Superior temporal gyrus (tissue), 1 donor: ENCODE measurements around the gene FAM20C.
"Not testable (repeated sequence)": the region's sequence is repeated elsewhere in the genome, so short reads cannot be mapped to it uniquely, and the experiment has no call there.

ENCODE experiments used
- DNase-seq: peaks from one replicate; pipeline ENCODE4 v3.0.0-alpha.2; 2016; ENCODE audit errors: extremely low spot score

Gene FAM20C

DNA sequence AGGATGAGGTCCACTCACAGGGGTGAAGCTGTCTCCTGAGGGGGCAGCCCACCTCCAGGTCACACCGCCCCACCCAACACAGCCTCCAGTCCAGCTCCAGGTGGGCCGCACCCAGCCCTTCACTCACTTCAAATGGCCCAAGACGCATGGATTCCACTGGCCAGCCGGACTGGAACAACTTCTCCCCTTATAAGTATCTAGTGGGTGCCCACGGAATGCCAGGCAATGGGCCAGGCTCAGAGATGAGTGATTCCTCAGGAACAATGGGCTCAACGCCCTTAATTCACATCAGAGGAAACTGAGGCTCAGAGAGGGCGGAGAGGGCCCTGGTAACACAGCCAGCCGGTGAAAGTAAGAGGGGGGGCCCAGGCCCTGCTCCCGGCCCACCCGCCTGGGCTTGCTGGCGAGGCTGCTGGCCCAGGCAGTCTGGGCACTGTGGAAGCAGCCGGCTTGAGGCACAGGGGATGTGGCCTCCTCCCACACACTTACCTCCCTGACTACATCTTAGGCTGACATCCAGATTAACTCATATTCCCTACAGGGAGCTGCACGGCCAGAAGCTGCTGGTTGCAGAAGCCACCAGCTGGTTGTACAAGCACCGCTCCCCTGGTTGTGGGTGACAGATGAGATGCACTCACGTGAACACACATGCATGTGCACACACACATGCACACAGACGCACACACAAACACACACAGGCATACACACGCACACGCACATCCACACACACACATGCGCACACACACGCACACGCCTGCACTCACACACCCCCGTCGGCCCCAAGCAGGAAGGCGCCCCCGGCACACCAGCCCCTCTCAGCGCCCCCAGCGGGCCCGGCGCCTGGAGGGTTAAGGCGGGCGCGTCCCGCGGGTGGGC lies 1.0 kb upstream of the FAM20C start:
- peak; percentile 40 for DNase-seq

DNA sequence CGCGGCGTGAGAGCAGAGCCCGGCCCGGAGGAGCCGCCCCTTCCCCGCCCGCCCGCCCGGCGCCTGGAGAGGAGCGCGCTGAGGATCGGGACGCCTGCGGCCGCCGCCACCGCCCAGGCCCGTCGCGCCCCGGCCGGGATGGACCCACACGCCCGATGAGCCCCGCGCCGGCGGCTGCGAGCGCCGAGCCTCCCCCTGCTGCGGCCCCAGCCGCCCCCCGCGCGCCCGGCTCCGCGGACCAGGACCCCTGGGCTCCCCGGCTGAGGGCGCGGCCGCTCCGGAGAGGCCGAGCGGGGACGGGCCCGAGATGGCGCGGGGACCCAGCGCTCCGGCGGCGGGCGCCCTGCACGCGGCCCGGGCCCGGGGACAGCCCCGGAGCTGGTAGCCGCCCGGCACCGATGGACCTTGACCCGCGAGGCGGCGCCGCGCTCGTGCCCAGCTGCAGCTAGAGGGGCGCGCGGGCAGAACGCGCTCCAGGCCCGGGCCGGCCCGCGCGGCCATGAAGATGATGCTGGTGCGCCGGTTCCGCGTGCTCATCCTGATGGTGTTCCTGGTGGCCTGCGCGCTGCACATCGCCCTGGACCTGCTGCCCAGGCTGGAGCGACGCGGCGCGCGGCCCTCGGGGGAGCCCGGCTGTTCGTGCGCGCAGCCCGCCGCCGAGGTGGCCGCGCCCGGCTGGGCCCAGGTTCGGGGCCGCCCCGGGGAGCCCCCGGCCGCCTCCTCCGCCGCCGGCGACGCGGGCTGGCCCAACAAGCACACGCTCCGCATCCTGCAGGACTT lies 520 bp downstream of the FAM20C start:
- no peak for DNase-seq

DNA sequence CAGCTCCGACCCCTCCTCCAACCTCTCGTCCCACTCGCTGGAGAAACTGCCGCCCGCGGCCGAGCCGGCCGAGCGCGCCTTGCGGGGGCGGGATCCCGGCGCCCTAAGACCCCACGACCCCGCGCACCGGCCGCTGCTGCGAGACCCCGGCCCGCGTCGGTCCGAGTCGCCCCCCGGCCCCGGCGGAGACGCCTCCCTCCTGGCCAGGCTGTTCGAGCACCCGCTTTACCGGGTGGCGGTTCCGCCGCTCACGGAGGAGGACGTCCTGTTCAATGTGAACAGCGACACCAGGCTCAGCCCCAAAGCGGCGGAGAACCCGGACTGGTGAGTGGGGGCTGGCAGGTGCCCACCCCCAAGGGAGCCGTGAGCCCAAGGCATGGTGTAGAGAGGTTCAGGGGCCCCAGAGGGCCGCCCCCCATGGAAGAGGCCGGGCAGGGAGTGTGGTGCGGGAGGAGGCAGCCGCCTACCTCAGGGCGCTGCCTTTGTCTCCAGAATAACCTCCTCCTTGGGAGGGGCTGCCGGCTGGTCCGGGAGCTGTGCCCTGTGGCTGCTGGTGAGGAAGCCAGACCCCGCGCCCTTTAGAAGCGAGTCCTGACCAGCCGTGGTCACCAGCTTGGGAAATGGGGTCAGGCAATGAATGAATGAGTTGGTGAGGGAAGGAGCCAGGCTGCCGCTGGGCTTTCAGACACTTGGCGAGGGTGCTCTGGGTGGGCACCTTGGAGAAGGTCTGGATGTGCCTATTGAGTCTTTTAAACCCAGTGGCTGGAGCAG lies 1.3 kb downstream of the FAM20C start:
- DNase-seq = no peak

DNA sequence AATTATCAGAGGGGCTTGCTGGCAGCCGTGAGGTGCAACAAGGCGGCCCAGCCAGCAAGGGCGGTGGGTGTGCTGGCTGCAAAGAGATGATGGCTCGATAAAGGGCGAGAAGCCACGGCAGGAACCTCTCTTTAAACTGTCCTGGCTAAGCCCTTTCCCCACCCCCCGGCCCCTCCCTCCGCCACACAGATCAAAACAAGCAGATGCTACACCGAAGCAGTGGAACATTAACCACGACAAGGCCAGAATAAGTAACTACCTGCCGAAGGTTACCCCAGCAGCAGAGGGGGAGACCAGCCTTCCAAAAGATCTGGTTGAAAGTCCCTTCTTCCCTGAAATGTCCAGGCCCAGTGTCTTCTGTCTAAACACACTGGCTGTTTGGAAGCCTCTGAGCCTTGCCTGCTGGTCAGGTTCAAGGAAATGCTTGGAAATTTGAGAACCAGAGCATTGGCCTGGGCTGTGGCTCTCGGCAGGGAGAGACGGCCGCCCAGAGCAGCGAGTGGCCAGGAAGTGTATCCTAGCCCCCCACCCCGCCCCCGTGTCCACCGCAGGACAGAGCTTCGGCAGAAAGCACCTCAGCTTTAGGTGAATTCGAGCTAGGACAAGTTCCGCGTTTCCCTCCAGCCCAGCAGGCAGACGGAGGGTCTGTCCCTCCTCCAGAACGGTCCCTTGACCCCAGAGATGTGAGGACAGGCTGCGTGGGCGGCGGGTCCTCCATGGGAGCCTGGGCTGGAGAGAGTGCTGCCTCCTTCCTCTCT lies 2.1 kb downstream of the FAM20C start:
- no peak for DNase-seq

DNA sequence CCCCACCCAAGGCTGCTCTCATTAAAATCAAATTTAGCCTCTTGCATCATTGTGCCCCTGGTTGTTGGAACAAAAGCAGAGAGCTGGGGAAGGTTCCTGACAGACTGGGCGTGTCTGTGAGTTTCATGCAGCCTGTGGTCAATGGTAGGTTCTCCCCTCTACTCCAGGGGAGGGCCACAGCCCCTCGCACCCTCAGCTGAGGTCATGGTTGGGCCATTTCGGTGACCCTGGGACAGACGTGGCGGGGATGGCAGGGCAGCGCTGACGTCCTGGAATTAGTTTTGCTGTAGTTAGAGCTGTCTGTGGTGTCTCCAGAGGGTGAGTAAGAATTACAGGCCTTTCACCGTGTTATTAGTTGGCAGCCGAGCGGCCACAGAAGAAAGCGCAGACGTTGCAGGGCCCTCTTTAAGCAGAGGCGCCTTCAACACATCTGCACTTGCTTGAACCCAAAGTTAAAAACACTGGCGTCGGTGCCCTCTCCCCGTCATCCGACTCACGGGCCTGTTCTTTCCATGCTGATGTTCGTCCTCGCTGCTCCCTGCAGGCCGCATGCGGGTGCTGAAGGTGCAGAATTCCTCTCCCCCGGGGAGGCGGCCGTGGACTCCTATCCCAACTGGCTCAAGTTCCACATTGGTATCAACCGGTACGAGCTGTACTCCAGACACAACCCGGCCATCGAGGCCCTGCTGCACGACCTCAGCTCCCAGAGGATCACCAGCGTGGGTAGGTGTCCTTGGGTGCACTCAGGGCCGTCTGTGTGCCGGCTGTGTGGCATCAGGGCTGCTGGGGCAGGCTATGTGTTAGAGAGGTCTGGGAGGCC lies 2.8 kb downstream of the FAM20C start:
- DNase-seq = no peak

DNA sequence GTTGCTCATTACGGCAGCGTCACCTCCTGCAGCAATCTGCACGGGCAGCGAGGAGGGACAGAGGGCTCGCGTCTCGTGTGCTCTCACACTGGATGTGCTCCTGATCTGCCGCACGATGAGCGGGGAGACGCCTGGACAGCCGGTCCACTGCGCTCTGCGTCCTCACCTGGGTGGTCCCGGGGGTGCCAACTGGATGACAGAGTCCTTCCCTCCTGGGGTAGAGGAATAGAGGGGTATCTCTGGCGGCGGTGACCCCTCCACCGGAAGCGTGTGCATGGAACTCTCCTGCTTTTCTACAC lies 3.4 kb downstream of the FAM20C start:
- no peak for DNase-seq

DNA sequence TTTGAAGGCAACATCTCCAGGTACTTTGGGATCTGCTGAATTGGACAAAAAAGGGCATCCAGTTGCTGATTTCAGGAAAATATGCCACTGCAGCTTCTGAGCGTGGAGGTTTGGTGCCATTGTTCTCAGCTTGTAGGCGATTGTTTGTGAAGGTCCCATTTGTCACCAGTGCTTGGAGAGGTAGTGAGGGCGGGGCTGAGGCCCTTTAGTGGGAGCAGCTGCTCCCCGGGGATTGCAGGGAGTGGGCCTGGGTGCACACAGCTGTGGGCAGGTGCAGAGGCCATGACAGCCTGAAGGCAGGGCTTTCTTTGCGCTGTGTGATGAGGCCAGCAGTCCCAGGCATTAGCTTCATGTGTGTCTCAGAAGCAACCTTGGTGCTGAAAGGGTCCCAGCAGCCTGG lies 3.9 kb downstream of the FAM20C start:
- DNase-seq = no peak

DNA sequence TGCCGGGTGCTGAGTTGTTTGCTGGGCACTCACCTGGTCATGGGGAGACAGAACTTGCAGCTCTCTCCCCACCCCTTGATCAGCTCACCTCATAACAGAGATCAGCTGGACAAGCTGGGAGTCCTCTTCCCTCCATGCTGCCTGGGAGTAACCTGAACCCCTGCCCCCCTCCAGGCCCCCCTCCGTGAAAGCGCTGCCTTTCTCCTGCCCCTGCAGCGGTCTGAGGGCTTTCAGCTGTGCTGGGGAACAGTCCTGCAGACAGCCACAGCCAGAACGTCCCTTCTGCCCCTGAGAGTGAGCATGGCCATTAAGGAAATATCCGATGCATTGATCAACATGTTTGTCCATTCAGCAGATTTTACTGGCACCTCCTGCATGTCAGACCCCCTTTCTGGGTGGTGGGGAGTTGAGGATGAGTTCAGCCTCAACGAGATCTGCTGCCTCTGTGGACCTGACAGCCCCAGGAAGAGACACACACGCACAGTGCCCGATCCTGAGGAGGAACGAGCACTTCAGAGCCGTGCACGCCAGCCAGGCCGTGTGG lies 4.5 kb downstream of the FAM20C start:
- no peak for DNase-seq

DNA sequence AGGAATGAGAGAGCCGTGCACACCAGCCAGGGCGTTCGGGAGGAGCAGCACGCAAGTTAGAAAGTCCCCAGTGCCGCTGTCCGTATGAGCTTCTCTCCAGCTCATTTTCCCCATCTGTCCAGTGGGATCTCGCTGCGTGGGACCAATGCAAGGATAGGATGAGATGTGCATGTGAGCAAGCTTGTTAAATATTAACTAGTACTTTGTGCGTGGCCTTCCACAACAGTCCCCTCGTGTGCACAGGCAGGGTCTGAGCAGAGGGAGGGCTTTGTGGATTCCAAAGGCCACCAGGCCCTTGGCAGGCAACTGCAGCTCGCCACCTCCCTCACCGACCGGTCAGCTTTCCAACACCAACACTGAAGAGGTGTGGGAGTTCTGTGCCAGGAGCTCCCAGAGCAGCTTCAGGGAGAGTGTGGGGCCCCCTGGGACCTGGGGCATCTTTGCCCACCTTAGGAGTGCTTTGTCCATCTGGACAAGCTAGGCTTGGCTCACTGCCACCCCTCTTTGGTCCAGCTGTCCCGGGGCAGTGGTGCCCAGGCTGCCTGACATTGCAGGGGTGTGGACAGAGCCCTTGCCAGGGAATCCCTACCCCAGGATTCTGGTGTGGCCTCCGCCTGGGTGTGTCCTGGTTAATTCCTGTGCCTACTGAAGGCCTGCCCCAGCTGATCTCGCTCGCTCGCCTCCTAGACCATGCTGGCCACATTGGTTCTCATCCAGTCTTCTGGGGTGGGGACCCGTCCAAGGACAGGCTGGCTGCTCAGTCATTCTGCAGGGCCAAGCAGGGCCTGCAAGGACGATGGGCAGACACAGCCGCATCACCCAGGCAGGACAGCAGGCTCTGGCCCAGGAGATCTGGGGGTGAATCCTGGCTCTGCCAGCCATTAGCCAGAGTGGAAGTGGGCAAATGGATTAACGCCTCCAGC lies 5.3 kb downstream of the FAM20C start:
- DNase-seq = no peak

DNA sequence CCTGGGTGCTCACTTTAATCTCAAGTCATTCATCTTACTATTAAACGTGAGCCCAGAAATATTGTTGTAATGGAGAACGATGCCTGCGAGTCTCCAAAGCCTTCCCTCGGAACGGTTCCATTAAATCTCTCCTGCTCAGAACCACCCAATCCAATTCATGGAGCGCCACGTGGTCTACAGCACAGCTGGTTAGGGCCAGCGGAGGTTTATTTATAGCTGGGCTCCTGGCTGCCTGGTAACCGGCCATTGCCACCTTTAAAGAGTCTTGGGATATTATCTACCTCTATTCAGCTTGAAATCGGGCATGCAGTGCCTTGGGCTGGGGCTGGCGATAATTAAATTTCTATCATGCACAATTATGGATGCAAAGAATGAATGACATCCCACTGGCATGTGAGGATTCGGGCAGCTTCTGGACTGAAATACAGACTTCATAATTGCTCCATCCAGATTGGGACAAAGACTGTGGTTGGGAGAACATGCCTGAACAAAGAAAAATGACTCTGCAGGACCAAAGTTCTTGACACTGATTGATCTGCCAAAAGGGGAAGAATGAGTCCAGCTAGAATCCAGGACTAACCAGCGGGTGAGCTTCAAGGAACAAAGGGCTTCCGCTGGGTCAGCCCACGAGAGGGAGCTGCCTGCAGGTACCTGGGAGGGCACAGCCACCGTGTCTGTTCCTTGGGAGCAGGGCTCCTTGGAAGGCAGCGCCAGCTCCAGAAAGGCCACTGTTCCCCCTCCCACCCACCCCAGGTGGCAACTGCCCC lies 7.3 kb downstream of the FAM20C start:
- DNase-seq = no peak

DNA sequence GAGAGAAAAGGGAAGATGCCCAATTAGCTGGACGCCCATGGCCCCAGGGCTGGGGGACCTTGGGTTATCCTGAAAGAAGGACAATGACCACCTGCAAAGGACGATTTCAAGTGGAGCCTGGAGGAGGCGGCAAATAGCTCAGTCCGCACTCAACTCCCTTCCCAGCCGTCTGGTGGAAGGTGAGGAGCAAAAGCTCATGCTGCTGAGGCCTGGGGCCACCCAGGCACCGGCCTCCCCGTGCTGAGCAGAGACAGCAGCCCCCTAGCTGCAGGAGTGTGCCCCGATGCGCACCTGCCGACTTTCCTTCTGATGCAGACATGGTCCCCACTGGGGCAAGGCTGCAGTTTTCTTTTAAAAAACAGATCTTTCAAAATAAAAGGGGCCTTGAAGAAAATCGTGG lies 7.9 kb downstream of the FAM20C start:
- DNase-seq = no peak

DNA sequence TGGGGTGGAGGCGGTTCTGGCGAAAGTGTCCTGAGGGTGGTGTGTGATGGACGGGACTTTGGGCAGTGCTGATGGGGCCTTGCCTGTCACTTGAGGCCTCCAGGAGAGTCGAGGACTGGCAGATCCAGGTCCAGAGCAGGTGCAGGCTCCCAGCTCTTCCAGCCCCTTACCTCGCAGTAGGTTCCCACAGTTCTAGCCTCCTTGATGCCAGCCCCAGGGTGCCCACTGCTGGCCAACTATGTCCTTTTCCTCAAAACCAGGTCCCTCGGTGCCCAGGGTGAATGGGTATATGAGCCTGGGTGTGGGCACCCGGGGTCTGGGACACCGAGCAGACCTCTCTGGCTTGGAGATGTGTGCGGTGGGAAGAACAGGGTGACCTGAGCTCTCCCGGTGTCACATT lies 8.3 kb downstream of the FAM20C start:
- no peak for DNase-seq

DNA sequence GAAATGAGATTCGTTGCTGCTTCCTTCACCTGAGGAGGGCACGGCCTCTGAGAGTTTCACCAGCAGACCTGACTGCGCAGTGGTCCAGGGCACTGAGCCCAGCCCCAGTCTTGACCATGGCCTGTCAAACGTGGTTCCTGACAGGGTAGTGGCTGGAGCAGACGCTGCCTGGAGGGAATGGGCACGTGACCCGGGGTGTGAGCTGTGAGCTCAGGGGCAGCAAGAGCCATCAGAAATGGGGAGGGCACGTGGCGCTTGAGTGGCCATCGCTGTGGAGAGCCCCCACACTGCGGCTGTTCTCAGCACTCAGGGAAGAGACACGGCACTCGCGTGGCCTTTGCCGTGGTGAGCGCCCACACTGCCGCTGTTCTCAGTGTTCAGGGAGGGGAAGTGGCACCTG lies 12.0 kb downstream of the FAM20C start:
- DNase-seq = no peak

DNA sequence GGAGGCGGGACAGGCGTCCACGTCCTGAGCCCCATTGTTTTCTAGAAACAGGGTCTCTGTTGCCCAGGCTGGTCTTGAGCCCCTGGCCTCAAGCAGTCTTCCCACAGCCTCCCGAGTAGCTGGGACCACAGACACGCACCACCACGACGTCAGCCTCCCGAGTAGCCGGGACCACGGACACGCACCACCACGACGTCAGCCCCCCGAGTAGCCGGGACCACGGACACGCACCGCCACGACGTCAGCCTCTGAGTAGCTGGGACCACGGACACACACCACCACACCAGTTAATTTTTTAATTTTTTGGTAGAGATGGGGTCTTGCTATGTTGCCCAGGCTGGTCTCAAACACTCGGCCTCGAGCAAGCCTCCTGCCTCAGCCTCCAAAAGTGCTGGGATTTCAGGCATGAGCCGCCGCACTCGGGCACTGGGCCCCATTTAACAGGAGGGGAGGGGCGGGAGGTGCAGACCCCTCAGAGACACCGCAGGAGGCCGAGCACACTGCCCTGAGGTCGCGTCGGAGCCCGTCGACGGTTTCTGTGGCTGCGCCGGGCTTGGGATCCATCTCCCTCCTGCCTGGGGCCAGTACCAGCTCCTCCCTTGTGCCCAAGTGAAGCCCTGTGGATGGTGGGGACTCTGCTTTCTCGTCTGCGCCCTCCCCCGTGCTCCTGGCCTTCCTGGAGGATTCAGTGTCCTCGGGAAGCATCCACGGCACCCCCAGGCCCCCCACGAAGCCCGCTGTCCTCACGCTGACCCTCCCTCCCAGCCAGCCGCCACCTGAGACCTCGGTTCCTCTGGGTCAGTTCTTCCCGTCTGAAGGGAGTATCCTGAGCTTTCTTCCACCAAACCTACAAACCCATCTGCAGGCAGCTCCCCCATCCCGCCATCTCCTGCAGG lies 13.0 kb downstream of the FAM20C start:
- DNase-seq = no peak

DNA sequence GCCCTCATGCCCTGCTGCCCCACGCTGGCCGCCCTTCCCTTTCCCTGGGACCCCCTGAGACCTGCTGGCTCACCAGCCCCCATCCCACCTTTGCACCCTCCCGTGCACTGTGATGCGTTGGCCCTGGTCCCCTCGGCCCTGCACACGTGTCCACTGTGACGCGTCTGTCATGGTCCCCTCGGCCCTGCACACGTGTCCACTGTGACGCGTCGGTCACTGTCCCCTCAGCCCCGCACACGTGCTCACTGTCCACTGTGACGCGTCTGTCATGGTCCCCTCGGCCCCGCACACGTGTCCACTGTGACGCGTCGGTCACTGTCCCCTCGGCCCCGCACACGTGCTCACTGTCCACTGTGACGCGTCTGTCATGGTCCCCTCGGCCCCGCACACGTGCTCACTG lies 14.0 kb downstream of the FAM20C start:
- DNase-seq = not testable (repeated sequence)

DNA sequence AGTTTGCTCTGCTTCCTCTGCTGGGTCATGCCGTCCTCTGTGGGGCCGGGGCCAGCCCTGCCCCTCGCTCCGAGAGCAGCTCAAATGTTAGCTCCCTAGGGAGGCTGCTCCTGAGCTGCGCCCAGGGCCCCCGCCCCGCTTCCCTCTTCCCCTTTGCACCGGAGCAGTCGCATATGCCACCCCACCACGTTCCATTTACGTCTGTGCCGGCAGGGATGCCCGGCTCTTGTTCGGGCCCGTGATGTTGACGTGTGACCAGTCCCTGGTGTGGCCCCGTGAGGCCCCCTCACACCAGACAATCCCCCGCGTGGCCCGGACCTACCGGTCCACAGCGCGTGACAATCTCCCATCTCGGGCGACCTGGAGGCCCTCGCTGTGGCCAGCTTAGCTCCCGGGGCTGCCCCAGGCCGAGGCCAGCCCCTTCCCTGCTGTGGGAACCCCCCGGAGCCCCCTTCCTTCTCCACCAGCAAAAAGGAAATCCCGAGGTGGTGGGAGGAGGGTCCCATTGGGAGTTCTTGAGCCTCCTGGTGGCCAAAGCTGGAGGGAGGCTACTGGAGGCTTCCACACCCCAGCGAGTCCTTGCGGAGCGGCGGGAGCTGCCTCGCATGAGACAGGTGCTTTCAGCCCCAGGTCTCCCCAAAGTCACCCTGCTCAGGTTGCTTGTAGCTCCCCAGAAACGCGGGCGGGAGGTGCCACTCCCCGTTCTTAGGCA lies 15.2 kb downstream of the FAM20C start:
- no peak for DNase-seq

DNA sequence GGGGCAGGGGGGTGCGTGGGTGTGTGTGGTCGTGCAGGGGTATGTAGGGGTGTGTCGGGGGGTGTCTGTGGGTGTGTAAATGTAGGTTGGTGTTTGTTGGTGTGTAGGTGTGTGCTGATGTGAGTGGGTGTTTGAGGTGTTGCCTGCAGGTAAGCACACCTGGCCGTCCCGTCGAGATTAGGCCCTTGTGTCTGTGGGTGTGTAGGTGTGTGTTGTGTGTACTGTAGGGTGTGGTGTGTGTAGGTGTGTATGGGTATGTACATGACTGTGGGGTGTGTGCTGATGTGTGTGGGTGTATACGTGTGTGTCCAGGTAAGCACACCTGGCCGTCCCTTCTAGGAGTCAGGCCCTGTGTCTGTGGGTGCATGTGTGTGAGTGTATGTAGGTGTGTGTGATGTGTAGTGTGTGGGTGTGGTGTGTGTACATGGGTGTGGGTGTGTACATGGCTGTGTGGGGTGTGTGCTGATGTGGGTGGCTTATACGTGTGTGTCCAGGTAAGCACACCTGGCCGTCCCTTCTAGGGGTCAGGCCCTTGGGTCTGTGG lies 15.8 kb downstream of the FAM20C start:
- no peak for DNase-seq
